ENCODE measurements around the gene COX6A1. TPM values are rescaled to one million over a fixed set of nuclear protein-coding genes. Genes with fewer than 3 reads are reported as not detected.

The COX6A1 gene
- total and polyA plus RNA-seq, 2 of the 13 experiments (the other 11 are each of a cell fraction or from before 2014, with no cell fraction given) = 542 to 673 TPM

GRCh38 chr12:120439646-120440247 lies 1.8 kb downstream of the COX6A1 start (continued):
- TF ChIP-seq NFATC3 (CRISPR knock-in tag; IDR thresholded peaks at IDR 0.05) (no peak), ZNF207 (IDR thresholded peaks at IDR 0.05; ENCODE audit: borderline replicate concordance) (no peak), ONECUT2 (CRISPR knock-in tag; IDR thresholded peaks at IDR 0.05) (no peak), ATAD3A (CRISPR knock-in tag; IDR thresholded peaks at IDR 0.05) (no peak), CTCF (CRISPR knock-in tag; IDR thresholded peaks at IDR 0.05) (peak; percentile 69), ZNF281 (CRISPR knock-in tag; IDR thresholded peaks at IDR 0.05; ENCODE audit: borderline replicate concordance) (peak; percentile 59; the same call in 1 of the 2 replicates), STAG1 (CRISPR knock-in tag; IDR thresholded peaks at IDR 0.05) (peak; percentile 25; the same call in 1 of the 2 replicates), ZNF609 (CRISPR knock-in tag; IDR thresholded peaks at IDR 0.05; ENCODE audit: borderline replicate concordance) (no peak), CEBPG (CRISPR knock-in tag; IDR thresholded peaks at IDR 0.05) (peak; percentile 65), NR0B2 (CRISPR knock-in tag; IDR thresholded peaks at IDR 0.05) (no peak), BCL3 (CRISPR knock-in tag; IDR thresholded peaks at IDR 0.05) (no peak), XRCC5 (optimal IDR thresholded peaks at IDR 0.05; ENCODE audit: low read length) (peak; percentile 35), ZNF280B (CRISPR knock-in tag; IDR thresholded peaks at IDR 0.05; ENCODE audit: borderline replicate concordance) (no peak), ZNF7 (CRISPR knock-in tag; IDR thresholded peaks at IDR 0.05) (no peak)

Data from HepG2 (cell line).